Type B pancreatic cell (in vitro differentiated cells): ENCODE results near the gene ACAD8. TPM values are rescaled to one million over a fixed set of nuclear protein-coding genes. Genes with fewer than 3 reads are reported as not detected.

ENCODE experiments used
- DNase-seq: peaks from one replicate; pipeline ENCODE4 v3.0.0; 2021; ENCODE audit warnings: mixed read lengths; ENCODE audit not compliant: unreplicated experiment; ENCODE audit errors: extremely low spot score
- H3K27ac Mint-ChIP-seq: 2 replicates; pipeline ENCODE4 v1.8.0; 2021; ENCODE audit warnings: mild to moderate bottlenecking, mixed read lengths
- H3K27me3 Mint-ChIP-seq: 2 replicates; pipeline ENCODE4 v1.8.0; 2021; ENCODE audit warnings: mixed read lengths
- H3K36me3 Mint-ChIP-seq: 2 replicates; pipeline ENCODE4 v1.8.0; 2021; ENCODE audit warnings: mixed read lengths
- H3K4me1 Mint-ChIP-seq: one replicate; pipeline ENCODE4 v1.8.0; 2021; ENCODE audit warnings: mixed read lengths; ENCODE audit not compliant: unreplicated experiment
- H3K4me3 Mint-ChIP-seq: 2 replicates; pipeline ENCODE4 v1.8.0; 2021; ENCODE audit warnings: mild to moderate bottlenecking, mixed read lengths
- H3K9me3 Mint-ChIP-seq: 2 replicates; pipeline ENCODE4 v1.8.0; 2021; ENCODE audit warnings: mixed read lengths
- total RNA-seq: library from RNA; stranded (reverse); gene quantifications from 2 replicates; pipeline ENCODE4 v1.2.1, GENCODE V29; 2021; ENCODE audit warnings: low replicate concordance
- TF ChIP-seq, protein P1 (sequence below): fragments of 200-600 bp; sonication (generic); conservative IDR thresholded peaks from 2 replicates; pipeline ENCODE4 v1.5.0; 2021; ENCODE audit warnings: antibody characterized with exemption, mild to moderate bottlenecking

Gene ACAD8
- total RNA-seq, 1 donor from 2014 or later: 29.8 TPM

DNA sequence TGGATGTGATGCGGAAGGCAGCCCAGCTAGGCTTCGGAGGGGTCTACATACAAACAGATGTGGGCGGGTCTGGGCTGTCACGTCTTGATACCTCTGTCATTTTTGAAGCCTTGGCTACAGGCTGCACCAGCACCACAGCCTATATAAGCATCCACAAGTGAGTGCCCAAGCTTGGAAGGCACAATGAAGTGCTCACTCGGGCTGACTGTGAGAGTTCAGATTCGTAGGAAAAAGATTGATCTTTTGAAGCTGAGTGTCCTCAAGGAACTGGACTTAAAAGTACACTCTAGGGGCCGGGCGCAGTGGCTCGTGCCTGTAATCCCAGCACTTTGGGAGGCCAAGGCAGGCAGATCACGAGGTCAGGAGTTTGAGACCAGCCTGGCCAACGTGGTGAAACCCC, 3.7 kb downstream of the ACAD8 start:
- TF ChIP-seq, protein P1, sequence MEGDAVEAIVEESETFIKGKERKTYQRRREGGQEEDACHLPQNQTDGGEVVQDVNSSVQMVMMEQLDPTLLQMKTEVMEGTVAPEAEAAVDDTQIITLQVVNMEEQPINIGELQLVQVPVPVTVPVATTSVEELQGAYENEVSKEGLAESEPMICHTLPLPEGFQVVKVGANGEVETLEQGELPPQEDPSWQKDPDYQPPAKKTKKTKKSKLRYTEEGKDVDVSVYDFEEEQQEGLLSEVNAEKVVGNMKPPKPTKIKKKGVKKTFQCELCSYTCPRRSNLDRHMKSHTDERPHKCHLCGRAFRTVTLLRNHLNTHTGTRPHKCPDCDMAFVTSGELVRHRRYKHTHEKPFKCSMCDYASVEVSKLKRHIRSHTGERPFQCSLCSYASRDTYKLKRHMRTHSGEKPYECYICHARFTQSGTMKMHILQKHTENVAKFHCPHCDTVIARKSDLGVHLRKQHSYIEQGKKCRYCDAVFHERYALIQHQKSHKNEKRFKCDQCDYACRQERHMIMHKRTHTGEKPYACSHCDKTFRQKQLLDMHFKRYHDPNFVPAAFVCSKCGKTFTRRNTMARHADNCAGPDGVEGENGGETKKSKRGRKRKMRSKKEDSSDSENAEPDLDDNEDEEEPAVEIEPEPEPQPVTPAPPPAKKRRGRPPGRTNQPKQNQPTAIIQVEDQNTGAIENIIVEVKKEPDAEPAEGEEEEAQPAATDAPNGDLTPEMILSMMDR: no peak
- DNase-seq: no peak
- Mint-ChIP-seq H3K4me1 (peaks cover 15% of the 10 kb centered on the region), H3K27me3 (no peaks in the 10 kb centered on the region), H3K4me3 (no peak overlapping the region), H3K27ac (no peak overlapping the region), H3K36me3 (peaks cover 8% of the 10 kb centered on the region), H3K9me3 (no peaks in the 10 kb centered on the region)

DNA sequence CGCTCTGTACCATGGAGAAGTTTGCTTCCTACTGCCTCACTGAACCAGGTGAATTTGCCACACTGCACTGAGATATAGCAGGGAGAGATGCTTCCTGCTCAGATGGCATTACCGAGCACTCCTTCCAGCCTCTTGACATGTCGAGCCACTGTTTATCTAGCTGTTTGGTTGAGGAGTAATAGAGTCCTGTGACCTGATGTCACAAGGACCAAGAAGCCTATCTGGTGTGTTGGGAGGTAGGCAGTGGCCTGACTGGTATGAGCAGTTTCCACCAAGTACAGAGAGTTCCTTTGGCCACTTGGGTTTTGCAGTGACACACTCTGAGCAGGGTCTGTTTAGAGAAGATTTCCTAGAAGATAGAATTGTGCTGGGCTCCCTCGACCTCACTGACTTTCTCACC, 5.2 kb downstream of the ACAD8 start:
- Mint-ChIP-seq H3K27ac (no peak overlapping the region), H3K27me3 (no peaks in the 10 kb centered on the region), H3K36me3 (peaks cover 8% of the 10 kb centered on the region), H3K4me1 (peaks cover 10% of the 10 kb centered on the region), H3K9me3 (no peaks in the 10 kb centered on the region), H3K4me3 (no peak overlapping the region)
- TF ChIP-seq, protein P1: no peak
- no peak for DNase-seq

GRCh38 chr11:134260503-134260902, 7.1 kb downstream of the ACAD8 start:
- DNase-seq: no peak
- H3K9me3 Mint-ChIP-seq: no peaks in the 10 kb centered on the region
- no peak overlapping the region for H3K27ac Mint-ChIP-seq
- no peak overlapping the region for H3K4me3 Mint-ChIP-seq
- no peaks in the 10 kb centered on the region for H3K4me1 Mint-ChIP-seq
- peaks cover 8% of the 10 kb centered on the region for H3K36me3 Mint-ChIP-seq
- TF ChIP-seq, protein P1: no peak
- H3K27me3 Mint-ChIP-seq: no peaks in the 10 kb centered on the region

GRCh38 chr11:134260983-134261382, 7.6 kb downstream of the ACAD8 start:
- Mint-ChIP-seq H3K27me3 (no peaks in the 10 kb centered on the region), H3K36me3 (peaks cover 8% of the 10 kb centered on the region), H3K4me1 (no peaks in the 10 kb centered on the region), H3K9me3 (no peaks in the 10 kb centered on the region), H3K27ac (no peak overlapping the region), H3K4me3 (no peak overlapping the region)
- DNase-seq: no peak
- TF ChIP-seq, protein P1: no peak

GRCh38 chr11:134261626-134262488, 8.5 kb downstream of the ACAD8 start:
- Mint-ChIP-seq H3K9me3 (no peaks in the 10 kb centered on the region), H3K27ac (no peak overlapping the region), H3K27me3 (peaks cover 2% of the 10 kb centered on the region), H3K4me3 (no peak overlapping the region), H3K4me1 (no peaks in the 10 kb centered on the region), H3K36me3 (peaks cover 8% of the 10 kb centered on the region)
- TF ChIP-seq, protein P1: peak; percentile 67
- no peak for DNase-seq
